Sigmoid colon (tissue), 4 donors: ENCODE results near the gene GBF1.

Experiments
- CTCF ChIP-seq, 4 experiments: fragments of 450-650 bp in 3 of 4; fragments of 200-600 bp in 1 of 4; IDR thresholded peaks; one replicate each; pipeline ENCODE4 v1.5.1; 2016 to 2019; ENCODE audit warnings: antibody characterized with exemption in 4 of 4, mild to moderate bottlenecking in 3 of 4, moderate library complexity in 2 of 4
- EP300 ChIP-seq, 4 donors: sonication (generic); formaldehyde crosslinking; IDR thresholded peaks; one replicate each; pipeline ENCODE4 v1.6.1; 2017; ENCODE audit warnings: antibody characterized with exemption in 4 of 4
- POLR2A ChIP-seq, 2 donors: fragments of 450-650 bp; IDR thresholded peaks; one replicate each; pipeline ENCODE4 v1.6.1; 2016; ENCODE audit warnings: antibody characterized with exemption in 2 of 2, mild to moderate bottlenecking in 2 of 2, moderate library complexity in 2 of 2

GRCh38 chr10:102409604-102410428 is 164.5 kb downstream of the GBF1 start:
- TF ChIP-seq POLR2A (IDR thresholded peaks at IDR 0.05) (no peak), CTCF (IDR thresholded peaks at IDR 0.05) (no peak), EP300 (IDR thresholded peaks at IDR 0.05) (no peak)
